Inferior parietal cortex (tissue), 1 donor: ENCODE results near the gene CAMTA1.
"Not testable (repeated sequence)": the region's sequence is repeated elsewhere in the genome, so short reads cannot be mapped to it uniquely, and the experiment has no call there.

Source experiments
- DNase-seq: peaks from one replicate; pipeline ENCODE4 v3.0.0-alpha.2; 2016; ENCODE audit errors: extremely low spot score

CAMTA1 gene

DNA sequence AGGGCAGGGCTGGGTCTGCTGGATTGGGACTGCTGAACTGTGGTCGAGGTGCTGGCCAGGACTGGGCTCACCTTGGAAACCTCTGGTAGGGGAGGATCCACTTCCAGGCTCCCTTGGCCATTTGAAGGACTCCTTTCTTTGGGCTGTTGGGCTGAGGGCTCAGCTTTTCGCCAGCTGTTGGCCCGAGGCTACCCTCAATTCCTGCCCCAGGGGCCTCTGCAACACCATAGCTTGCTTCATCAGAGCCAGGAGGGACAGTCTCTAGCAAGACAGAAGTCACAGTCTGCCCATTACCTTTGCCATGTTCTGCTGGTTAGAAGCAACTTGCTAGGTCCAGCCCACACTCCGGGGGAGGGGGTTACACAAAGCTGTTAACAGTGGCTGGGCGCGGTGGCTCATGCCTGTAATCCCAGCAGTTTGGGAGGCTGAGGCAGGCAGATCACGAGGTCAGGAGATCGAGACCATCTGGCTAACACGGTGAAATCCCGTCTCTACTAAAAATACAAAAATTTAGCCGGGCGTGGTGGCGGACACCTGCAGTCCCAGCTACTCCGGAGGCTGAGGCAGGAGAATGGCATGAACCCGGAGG, 25.0 kb downstream of the CAMTA1 start:
- DNase-seq = not testable (repeated sequence)

DNA sequence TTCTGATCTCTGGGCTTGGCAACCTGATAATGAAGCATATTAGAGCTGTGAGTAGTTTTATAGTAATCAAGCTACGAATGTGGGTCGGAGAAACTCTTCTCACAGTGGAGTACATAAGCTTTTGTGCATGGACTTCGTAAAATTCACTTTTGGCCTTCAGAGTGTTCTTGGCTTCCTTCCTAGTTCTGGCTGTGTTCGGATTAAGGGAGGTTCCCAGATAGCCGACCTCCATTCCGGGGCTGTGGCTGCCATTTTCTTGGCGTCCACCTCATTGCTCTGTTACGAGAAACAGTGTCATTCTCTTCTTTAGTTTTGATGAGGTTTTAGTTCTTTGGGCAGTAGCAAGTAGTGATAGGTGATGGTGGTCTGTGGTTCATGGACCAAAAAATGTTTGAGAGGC, 26.3 kb downstream of the CAMTA1 start:
- DNase-seq = no peak

DNA sequence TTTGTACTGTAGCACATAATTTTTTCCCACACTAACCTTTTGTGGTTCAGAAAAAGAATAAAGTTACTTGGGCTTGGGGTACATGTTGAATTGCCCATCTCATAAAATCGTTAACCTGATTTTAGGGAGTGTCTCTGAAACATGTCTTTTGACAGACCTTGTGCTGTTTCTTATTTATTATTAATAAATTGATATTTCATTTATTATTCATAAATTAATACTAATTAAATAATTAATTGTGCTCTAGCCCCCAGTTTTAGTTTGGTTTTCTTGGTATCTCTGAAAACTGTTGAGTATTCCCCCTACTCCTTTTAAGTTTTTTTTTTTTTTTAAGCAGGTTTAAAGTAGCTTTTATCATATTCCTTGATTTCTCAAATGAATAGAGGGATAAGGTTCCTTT, 27.9 kb downstream of the CAMTA1 start:
- no peak for DNase-seq

DNA sequence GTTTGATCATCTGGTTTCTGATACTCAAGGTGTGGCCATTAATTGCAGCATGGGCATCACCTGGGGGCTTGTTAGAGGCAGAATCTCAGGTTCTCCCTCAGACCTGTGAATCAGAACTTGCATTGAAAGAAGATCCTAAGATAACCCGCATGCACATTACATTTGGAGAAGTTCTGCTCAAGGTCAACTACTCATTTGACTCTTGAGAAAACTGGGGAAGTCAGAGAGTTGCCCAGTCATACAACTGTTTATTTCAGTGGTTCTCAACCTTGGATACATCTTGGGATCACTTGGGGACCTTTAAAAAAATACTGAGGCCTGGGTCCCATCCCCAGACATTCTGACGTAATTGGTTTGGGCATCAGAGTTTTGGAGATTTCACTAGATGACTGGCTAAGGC, 30.5 kb downstream of the CAMTA1 start:
- no peak for DNase-seq

DNA sequence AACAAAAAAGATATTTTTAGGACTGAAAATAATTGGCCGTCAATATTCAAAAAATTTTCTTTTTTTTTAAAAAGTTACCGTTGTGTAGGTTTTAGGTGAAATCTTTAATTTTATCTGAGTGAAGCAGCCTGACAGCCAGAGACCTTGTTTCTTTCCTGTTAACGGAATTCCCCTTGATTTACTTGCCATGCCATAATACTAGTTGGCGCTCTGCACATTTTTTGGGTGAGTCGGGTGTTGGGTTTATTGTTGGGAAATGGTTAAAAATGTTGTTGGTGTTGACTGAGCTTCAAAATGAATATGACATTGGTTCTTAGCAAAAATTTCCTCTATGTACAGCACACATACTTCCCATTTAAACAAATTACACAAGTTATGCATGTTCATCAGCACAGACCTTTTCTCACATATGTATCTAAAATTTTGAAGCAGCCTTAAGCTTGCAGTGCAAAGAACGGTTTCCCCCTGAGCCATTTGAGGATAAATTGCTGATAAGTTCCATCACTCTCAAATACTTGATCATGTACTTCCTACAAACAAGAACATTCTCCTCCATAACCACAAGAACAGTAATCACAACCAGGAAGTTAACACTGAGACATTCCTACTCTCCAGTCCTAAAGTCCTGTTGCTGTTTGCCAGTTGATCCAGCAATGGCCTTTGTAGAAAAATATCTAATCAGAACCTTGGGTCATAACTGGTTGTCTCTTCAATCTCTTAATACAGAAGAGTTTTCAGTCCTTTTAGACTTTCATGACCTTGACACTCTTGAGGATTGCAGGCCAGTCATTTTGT, 34.2 kb downstream of the CAMTA1 start:
- no peak for DNase-seq

DNA sequence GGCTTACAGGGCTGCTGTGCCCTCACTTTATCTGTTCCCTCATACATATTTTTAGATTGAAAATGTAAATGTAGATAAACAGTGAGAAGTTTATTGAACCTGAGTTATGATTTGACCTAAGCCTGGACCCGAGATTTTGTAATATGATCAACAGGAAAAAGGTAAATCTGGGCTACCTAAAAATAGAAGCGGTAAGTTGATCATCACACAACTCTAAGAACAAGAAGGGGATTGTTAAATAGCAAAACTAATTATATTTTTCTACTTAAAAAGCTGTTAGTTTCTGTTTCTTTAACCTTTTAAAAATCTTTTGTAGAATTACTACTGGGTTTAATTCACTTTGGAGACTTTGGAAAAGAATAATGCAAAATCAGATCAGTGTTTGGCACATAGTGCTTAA, 35.6 kb downstream of the CAMTA1 start:
- no peak for DNase-seq

DNA sequence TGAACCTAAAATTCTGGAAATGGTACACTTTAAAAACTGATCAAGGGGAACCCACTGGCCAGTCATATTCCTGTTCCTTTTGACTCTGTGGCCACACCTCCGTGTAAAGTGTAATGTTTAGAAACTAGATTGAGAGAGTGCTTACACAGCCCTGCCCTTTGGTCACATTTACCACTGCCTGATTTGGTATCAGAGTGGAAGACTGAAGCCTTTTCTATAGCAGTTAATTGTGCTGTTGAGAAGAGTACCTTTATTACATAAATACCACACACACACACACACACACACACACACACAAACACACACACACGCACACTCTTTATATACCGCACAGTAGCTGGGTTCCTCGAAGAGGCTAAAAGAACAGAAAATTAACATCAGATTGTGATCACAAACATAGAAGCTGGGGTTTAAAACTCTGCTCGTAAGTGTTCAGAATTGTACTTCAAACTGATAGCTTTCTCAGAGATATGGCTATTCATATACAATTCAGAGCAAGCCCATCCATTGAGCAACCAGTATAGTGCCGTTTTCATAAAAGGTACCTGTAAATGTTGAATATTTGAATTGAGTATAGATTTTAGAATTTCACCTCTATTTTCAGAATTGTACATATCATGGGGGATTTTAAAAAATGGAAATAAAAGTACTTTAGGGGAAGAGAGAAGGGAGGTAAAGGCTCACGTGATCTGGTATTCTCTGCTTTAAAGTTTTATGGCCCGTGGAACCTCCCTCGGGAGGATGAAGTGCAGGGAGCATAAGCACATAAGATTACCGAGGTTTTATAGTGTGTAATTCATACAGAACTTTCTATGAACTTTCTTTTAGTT, 37.5 kb downstream of the CAMTA1 start:
- DNase-seq = no peak

DNA sequence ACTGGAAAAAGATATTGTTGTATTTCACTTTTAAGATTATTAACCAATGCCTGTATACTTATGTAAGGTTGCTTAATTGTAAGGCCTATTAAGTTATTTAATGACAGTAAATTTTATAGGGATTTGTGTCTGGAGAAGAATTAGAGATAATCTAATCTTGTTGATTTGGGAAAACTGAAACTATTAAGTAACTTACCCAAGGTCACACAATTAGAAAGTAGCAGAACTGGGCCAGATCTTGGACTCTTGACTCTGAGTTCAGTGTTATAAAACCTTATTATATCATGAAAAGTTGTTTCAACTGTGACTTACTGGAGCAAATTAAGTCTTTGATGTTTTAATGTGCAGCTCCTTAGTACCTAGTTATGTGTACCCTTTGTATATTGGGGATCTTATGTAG, 38.5 kb downstream of the CAMTA1 start:
- no peak for DNase-seq

DNA sequence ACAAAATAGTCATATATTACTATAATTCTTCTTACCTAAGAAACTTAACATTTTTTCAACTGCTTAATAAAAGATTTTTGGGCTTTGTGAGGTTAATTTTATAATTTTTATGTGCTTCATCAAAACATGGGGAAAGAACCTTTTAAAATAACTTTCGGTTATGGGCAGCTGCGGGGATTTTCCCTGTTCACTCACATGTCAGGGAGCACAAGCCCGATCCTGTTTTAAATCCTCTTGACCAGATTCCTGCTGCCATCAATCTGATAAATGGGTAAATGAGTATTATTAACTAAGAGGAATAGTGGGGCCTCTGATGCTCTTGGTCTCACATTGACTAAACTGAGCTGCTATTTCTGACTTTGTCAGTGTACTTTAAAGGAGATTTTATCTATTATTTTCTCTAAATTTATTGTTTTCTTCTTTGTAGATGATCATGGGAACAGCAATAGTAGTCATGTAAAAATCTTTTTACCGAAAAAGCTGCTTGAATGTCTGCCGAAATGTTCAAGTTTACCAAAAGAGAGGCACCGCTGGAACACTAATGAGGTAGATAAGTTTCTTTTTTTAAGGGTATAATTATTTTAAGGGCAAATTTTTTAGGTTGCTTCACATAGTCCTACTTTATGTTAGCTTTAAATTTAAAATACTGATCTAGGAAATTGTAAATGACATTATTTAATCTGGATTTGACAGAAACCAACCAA, 39.6 kb downstream of the CAMTA1 start:
- DNase-seq = no peak

DNA sequence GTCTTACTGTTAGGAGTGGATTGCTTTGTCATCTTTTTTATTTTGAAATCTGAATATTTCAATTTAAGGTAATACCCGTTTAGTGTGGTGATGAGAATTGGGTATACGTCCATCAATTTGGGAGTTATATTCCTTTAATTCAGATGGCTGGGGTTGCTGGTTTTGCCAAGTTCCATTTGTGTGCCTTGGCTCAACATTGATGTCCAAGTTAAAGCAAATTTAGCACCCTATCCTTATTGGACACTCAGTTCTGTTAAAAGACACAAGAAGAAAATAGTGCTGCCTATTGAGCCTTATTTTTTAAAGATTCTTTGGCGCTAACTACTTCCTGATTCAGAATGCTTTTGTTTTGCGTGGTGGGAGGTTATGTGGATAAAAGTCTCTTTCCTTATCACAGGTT, 40.6 kb downstream of the CAMTA1 start:
- no peak for DNase-seq

DNA sequence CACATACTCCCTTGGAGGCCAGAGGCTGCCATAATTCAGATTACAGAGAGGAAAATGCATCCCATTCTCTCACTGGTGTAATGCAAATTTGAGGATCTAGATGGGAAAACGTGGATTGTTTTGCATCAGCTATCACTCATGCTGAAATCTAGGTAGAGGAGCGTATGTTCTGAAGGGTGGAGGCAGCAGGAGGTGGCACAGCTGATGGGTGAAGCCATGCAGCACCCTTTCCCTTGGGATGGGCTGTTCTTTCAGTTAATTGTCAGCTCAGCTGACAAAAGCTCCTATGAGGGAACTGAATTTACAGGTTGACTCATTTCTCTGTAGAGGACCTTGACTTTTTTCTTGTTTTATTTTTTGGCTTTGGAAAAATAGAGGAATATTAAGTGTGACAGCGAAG, 41.8 kb downstream of the CAMTA1 start:
- no peak for DNase-seq

DNA sequence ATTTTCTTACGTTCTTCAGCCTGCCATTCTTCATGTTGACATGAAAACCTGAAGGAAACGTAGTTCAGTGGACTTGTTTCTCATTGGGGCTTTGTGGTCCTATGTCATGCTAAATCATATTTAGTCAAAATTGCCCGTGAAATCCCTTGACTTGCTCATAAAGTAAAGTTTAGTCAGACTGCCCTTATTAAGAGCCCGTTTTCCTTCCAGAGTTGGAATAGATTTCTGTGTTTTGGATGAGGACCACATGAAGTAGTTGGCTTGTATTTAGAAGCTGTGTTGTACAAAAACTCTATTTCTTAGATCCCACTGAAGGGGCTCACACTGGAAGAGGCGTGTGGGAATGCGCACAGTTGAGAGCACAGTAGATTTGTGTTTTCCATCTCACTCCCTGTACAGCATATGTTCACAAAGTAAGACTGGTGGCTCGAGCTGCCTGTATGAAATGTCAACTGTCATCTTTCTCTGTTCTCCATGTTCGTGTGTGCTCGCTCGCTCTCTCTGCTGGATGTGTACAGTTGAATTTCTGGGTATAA, 42.4 kb downstream of the CAMTA1 start:
- DNase-seq = no peak

DNA sequence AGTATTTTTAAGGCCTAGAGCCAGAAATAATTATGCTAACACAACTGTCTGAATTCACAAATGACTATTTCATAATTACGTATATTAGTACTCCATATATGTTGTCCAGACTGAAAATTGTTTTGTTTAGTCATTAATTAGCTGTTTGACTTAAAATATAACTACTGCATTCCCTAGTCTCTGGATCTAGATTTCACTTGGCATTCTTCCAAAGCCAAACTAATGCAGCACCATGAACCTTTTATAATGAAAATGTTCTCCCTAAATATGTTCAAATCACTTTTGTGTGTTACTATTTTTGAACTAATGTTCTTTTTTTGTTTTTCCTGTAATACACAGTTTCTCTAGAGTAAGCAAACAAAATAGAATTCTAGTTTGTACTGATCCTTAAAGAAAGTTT, 46.1 kb downstream of the CAMTA1 start:
- no peak for DNase-seq

DNA sequence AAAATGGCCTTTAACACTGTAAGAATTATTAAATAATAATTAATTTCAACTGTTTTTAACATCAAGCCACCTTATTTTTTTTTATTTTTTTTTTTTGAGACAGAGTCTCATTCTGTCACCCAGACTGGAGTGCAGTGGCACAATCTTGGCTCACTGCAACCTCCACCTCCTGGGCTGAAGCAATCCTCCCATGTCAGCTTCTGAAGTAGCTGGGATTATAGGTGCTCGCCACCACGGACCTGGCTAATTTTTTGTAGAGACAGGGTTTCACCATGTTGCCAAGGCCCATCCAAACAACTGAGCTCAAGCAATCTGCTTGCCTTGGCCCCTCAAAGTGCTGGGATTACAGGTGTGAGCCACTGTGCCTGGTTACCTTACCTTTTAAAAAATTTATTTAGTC, 46.8 kb downstream of the CAMTA1 start:
- DNase-seq = not testable (repeated sequence)

DNA sequence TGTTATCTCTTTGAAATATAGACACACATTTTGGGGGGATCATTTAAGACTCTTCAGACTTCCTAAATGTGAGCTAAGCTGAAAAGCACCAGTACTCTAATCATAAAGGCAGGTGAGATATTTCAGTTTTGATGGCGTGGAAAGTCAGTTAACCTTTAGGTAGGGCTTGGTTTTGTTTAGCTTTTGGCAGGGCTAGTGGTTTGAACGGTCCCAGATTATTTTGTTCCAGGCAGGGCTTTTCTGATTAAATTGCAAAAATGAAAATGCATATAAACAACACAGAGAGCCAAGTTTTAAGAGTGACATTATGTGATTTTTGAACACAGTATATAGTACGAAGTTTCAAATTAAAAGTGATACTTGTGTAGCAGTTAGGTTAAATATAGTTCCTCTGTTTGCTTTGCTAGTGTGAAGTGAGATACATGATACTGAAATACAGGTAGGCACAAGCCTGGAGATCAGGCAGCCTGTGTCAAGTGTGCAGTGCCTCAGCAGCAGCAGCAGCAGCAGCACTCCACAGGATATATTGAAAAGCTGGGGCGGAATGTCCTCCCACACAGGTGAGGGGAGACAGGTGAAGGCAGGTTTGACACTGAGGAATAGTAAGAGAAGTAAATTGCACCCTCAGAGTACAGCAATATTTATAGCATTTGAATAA, 47.4 kb downstream of the CAMTA1 start:
- DNase-seq = no peak

DNA sequence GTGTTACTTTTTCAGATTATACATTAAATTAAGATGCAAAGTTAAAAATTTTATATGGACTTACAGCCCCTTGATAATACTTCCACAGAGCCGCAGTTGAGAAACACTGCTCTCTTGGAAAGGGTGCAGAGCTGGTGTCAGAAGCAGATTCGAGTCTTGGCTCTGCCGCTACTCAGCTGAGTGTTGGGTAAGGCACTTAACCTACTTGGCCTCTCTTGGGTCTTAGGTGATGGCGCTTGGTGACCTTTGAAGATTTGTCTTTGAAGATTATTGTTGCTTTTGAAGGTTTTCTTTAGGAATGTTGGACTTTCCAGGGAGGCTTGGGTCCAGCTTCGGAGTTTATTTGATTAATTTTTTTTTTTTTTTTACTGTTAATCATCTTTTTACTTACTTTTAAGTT, 48.5 kb downstream of the CAMTA1 start:
- DNase-seq = no peak

DNA sequence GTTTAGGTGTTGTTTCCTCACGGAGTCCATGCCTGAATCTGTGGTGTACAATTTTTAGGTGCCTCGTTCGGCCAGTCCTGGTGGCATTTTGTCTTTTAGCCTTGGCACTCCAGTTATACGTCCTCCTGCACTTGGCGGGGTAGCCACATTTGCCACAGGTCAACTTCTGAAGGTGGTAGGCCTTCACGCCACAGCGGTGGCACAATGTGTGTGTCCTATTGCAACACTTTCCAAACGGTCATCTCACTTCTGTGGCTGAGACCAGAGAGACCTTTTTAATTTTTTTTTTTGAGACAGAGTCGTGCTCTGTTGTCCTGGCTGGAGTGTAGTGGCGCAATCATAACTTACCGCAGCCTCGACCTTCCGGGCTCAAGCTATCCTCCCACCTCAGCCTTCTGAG, 49.1 kb downstream of the CAMTA1 start:
- no peak for DNase-seq

DNA sequence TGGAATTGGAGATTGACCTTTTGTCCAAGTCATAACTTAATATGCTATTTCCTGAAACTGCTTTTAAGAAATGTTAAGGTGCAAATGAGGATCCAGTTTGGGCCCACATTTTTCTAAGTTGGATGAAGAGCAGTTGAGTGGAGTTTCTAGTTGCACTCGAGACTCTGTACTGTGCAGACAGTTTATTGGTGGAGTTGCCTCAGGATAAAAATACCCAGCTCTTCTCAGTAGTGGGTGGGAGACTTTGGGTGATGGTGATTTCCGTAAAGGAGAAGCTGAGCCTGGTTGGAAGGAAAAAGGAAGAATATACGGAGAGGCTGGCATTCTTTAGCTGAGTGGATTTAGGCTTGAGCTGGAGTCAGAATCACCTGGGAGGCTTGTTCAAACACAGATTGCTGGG, 49.9 kb downstream of the CAMTA1 start:
- no peak for DNase-seq

DNA sequence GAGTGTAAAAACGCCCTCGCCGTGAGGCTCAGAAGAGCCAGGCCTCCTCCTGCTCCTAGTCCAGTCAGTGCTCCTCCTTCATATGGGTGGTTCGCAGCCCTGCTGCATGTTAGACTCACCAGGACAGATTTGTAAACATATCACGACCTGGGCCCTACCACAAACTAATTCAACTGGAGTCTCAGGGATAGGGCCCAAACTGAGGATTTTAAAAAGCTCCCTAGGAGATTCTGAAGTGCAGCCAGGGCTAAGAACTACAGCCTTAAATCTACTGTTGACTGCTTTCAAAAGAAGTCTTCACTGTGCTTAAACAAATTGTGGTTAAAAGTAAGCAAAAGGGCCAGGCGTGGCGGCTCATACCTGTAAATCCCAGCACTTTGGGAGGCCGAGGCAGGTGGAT, 57.0 kb downstream of the CAMTA1 start:
- no peak for DNase-seq

DNA sequence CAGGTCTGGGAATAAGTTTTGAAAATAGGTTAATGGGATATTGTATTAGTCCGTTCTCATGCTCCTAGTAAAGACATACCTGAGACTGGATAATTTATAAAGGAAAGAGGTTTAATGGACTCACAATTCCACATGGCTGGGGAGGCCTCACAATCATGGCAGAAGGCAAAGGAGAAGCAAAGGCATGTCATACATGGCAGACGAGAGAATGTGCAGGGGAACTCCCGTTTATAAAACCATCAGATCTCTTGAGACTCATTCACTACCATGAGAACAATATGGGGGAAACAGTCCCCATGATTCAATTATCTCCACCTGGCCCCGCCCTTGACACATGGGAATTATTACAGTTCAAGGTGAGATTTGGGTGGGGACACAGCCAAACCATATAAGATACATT, 60.5 kb downstream of the CAMTA1 start:
- DNase-seq = not testable (repeated sequence)

DNA sequence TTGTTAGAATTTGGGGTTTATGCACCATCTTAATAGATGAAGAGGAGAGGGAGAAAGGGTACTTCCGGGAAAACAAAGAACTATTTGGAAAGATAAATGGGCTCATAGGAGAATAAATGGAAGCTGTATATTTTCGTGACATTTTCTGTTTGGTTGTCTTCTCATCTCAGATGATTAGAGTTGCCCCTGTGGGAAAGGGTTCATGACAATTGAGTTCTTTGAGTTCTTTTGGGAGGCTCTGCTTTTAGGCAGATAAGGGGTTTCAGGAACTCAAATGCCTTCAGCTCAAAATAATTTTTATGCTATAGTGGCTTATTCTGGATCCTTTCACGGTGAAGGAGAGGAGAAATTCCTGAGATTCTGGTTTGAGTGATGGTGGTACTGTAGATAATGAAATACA, 63.6 kb downstream of the CAMTA1 start:
- DNase-seq = no peak
